GM21786 (cell line): ENCODE results near the gene FBP1.

Source experiments
- ATAC-seq: cut with Tn5 transposase; IDR thresholded peaks from one replicate; pipeline ENCODE4 v1.9.1; 2021; ENCODE audit not compliant: unreplicated experiment

Gene FBP1

GRCh38 chr9:94657021-94657725 is 17.9 kb upstream of the FBP1 start:
- ATAC-seq, result no peak

- peak; percentile 97 for ATAC-seq
Measured at GRCh38 chr9:94656200-94656599, 16.9 kb upstream of the FBP1 start.

- no peak for ATAC-seq
Measured at GRCh38 chr9:94655739-94656138, 16.4 kb upstream of the FBP1 start.

GRCh38 chr9:94654165-94654894 is 15.0 kb upstream of the FBP1 start:
- ATAC-seq, result no peak

GRCh38 chr9:94650949-94651348 is 11.6 kb upstream of the FBP1 start:
- ATAC-seq, result no peak

- ATAC-seq, result no peak
Measured at GRCh38 chr9:94649100-94649819, 9.9 kb upstream of the FBP1 start.

GRCh38 chr9:94648185-94648584 is 8.9 kb upstream of the FBP1 start:
- ATAC-seq, result no peak

- no peak for ATAC-seq
Measured at GRCh38 chr9:94645901-94646300, 6.6 kb upstream of the FBP1 start.

- no peak for ATAC-seq
Measured at GRCh38 chr9:94644543-94644942, 5.2 kb upstream of the FBP1 start.

- no peak for ATAC-seq
Measured at GRCh38 chr9:94643741-94644140, 4.4 kb upstream of the FBP1 start.

GRCh38 chr9:94643176-94643575 is 3.9 kb upstream of the FBP1 start:
- ATAC-seq, result no peak

- ATAC-seq, result no peak
Measured at GRCh38 chr9:94642501-94642900, 3.2 kb upstream of the FBP1 start.

GRCh38 chr9:94639999-94640376 is 670 bp upstream of the FBP1 start:
- no peak for ATAC-seq

GRCh38 chr9:94638335-94639060 is 820 bp downstream of the FBP1 start:
- no peak for ATAC-seq

GRCh38 chr9:94632737-94633136 is 6.6 kb downstream of the FBP1 start:
- ATAC-seq, result no peak

- ATAC-seq, result no peak
Measured at GRCh38 chr9:94631599-94631998, 7.7 kb downstream of the FBP1 start.

- ATAC-seq, result no peak
Measured at GRCh38 chr9:94630833-94631232, 8.5 kb downstream of the FBP1 start.

GRCh38 chr9:94630281-94630680 is 9.0 kb downstream of the FBP1 start:
- ATAC-seq, result no peak

- no peak for ATAC-seq
Measured at GRCh38 chr9:94627287-94627686, 12.0 kb downstream of the FBP1 start.

GRCh38 chr9:94625835-94626234 is 13.5 kb downstream of the FBP1 start:
- no peak for ATAC-seq

GRCh38 chr9:94624629-94625028 is 14.7 kb downstream of the FBP1 start:
- ATAC-seq, result no peak
